DND-41 (cell line): ENCODE results near the gene VSIG10L2.

Source experiments
- ATAC-seq: fragments of 200-7000 bp; cut with Tn5 transposase; 3 replicates; pipeline ENCODE4 v1.9.1; 2021; ENCODE audit warnings: low read depth; ENCODE audit not compliant: insufficient read depth
- DNase-seq: peaks from one replicate; pipeline ENCODE4 v3.0.0-alpha.2; 2020
- H2AFZ ChIP-seq: 2 replicates; pipeline ENCODE4 v1.6.0; 2012; ENCODE audit warnings: low read depth, low read length
- H3K27ac ChIP-seq: 2 replicates; pipeline ENCODE4 v1.5.1; 2012; ENCODE audit warnings: low read length, inconsistent platforms
- H3K27me3 ChIP-seq: fragments of 200-600 bp; sonication (generic); 2 replicates; pipeline ENCODE4 v1.6.0; 2012; ENCODE audit warnings: low read length, mild to moderate bottlenecking, inconsistent platforms; ENCODE audit not compliant: insufficient read depth, poor library complexity
- H3K36me3 ChIP-seq: 2 replicates; pipeline ENCODE4 v1.5.1; 2012; ENCODE audit warnings: low read length, inconsistent platforms; ENCODE audit not compliant: insufficient read depth
- H3K4me1 ChIP-seq: 2 replicates; pipeline ENCODE4 v1.5.1; 2012; ENCODE audit warnings: mild to moderate bottlenecking, low read length; ENCODE audit not compliant: insufficient read depth
- H3K4me2 ChIP-seq: 2 replicates; pipeline ENCODE4 v1.6.0; 2012; ENCODE audit warnings: mild to moderate bottlenecking, moderate library complexity, low read length, inconsistent platforms; ENCODE audit not compliant: insufficient read depth
- H3K4me3 ChIP-seq, 2 experiments: fragments of 200-600 bp in 1 of 2; shearing (Covaris generic) in 1 of 2; 2 replicates each; pipeline ENCODE4 v1.5.1; 2012 to 2016; ENCODE audit warnings: inconsistent platforms in 2 of 2, low read length in 2 of 2, mild to moderate bottlenecking in 2 of 2, low read depth in 1 of 2, moderate library complexity in 1 of 2
- H3K79me2 ChIP-seq: 2 replicates; pipeline ENCODE4 v1.6.0; 2012; ENCODE audit warnings: low read length, inconsistent platforms; ENCODE audit not compliant: insufficient read depth
- H3K9ac ChIP-seq: 2 replicates; pipeline ENCODE4 v1.6.0; 2012; ENCODE audit warnings: low read depth, mild to moderate bottlenecking, inconsistent platforms, low read length, moderate library complexity
- H3K9me3 ChIP-seq: 2 replicates; pipeline ENCODE4 v1.5.1; 2012; ENCODE audit warnings: low read length, moderate library complexity, mild to moderate bottlenecking, inconsistent platforms; ENCODE audit not compliant: insufficient read depth, severe bottlenecking
- H4K20me1 ChIP-seq: 2 replicates; pipeline ENCODE4 v1.6.0; 2012; ENCODE audit warnings: low read length; ENCODE audit not compliant: insufficient read depth
- CTCF ChIP-seq: IDR thresholded peaks from 2 replicates; pipeline ENCODE4 v1.5.1; 2012; ENCODE audit warnings: borderline replicate concordance, low read length, moderate library complexity, mild to moderate bottlenecking; ENCODE audit not compliant: poor library complexity, severe bottlenecking; ENCODE audit errors: extremely low read depth
- EZH2 ChIP-seq: IDR thresholded peaks from 3 replicates; pipeline ENCODE4 v1.6.1; 2012; ENCODE audit warnings: borderline replicate concordance, low read depth, mild to moderate bottlenecking, moderate library complexity, low read length, inconsistent platforms; ENCODE audit not compliant: severe bottlenecking

Gene VSIG10L2

GRCh38 chr11:125976156-125976555, 30.3 kb downstream of the VSIG10L2 start:
- H3K9ac ChIP-seq = no peak overlapping the region
- ATAC-seq (no peak), DNase-seq (no peak)
- H3K27me3 ChIP-seq = no peaks in the 10 kb centered on the region
- no peak overlapping the region for H3K27ac ChIP-seq
- H4K20me1 ChIP-seq = no peaks in the 10 kb centered on the region
- no peaks in the 10 kb centered on the region for H3K36me3 ChIP-seq
- no peak overlapping the region for H3K4me3 ChIP-seq
- H3K4me1 ChIP-seq = peaks cover 10% of the 10 kb centered on the region; the same call in 1 of the 2 replicates
- TF ChIP-seq CTCF (no peak), EZH2 (no peak)
- H2AFZ ChIP-seq = no peak overlapping the region
- no peaks in the 10 kb centered on the region for H3K9me3 ChIP-seq
- H3K4me2 ChIP-seq = no peak overlapping the region
- H3K79me2 ChIP-seq = no peaks in the 10 kb centered on the region

GRCh38 chr11:125977333-125977732, 31.5 kb downstream of the VSIG10L2 start:
- no peaks in the 10 kb centered on the region for H3K27me3 ChIP-seq
- H4K20me1 ChIP-seq = no peaks in the 10 kb centered on the region
- H3K79me2 ChIP-seq = no peaks in the 10 kb centered on the region
- H3K9me3 ChIP-seq = no peaks in the 10 kb centered on the region
- H3K4me3 ChIP-seq = no peak overlapping the region
- no peak overlapping the region for H2AFZ ChIP-seq
- TF ChIP-seq EZH2 (no peak), CTCF (no peak)
- H3K9ac ChIP-seq = no peak overlapping the region
- H3K4me1 ChIP-seq = peaks cover 10% of the 10 kb centered on the region; the same call in 1 of the 2 replicates
- ATAC-seq = no peak
- no peak overlapping the region for H3K27ac ChIP-seq
- DNase-seq = no peak
- no peak overlapping the region for H3K4me2 ChIP-seq
- H3K36me3 ChIP-seq = no peaks in the 10 kb centered on the region

GRCh38 chr11:125978181-125978716, 32.4 kb downstream of the VSIG10L2 start:
- Histone ChIP-seq H4K20me1 (no peaks in the 10 kb centered on the region), H3K4me3 (no peak overlapping the region), H3K4me1 (peaks cover 10% of the 10 kb centered on the region; the same call in 1 of the 2 replicates), H3K27me3 (no peaks in the 10 kb centered on the region), H3K4me2 (no peak overlapping the region), H3K79me2 (no peaks in the 10 kb centered on the region), H3K9ac (no peak overlapping the region), H2AFZ (no peak overlapping the region), H3K9me3 (no peaks in the 10 kb centered on the region), H3K27ac (no peak overlapping the region), H3K36me3 (no peaks in the 10 kb centered on the region)
- no peak for DNase-seq
- TF ChIP-seq EZH2 (no peak), CTCF (no peak)
- ATAC-seq = no peak
